ENCODE results near the gene RUSC2.
"Not testable (repeated sequence)": the region's sequence is repeated elsewhere in the genome, so short reads cannot be mapped to it uniquely, and the experiment has no call there.

Gene RUSC2

GRCh38 chr9:35522187-35522586 is 32.3 kb downstream of the RUSC2 start:
- DNase-seq, result no peak

- DNase-seq, result no peak
Measured at GRCh38 chr9:35522700-35523099, 32.8 kb downstream of the RUSC2 start.

GRCh38 chr9:35523556-35523955 is 33.6 kb downstream of the RUSC2 start:
- DNase-seq, result not testable (repeated sequence)

- DNase-seq, result no peak
Measured at GRCh38 chr9:35526087-35526801, 36.3 kb downstream of the RUSC2 start.

- no peak for DNase-seq
Measured at GRCh38 chr9:35529161-35529823, 39.4 kb downstream of the RUSC2 start.

- DNase-seq, result no peak
Measured at GRCh38 chr9:35533398-35533797, 43.5 kb downstream of the RUSC2 start.

GRCh38 chr9:35534921-35535320 is 45.0 kb downstream of the RUSC2 start:
- DNase-seq, result not testable (repeated sequence)

- DNase-seq, result no peak
Measured at GRCh38 chr9:35537913-35538312, 48.0 kb downstream of the RUSC2 start.

- DNase-seq, result no peak
Measured at GRCh38 chr9:35538361-35539234, 48.7 kb downstream of the RUSC2 start.
